Activated naive CD8-positive, alpha-beta T cell treated with anti-CD3 and anti-CD28 coated beads, Interleukin-2, amount 10 ng/mL, durations not matched to agents 7 days and 5 days (primary cell): ENCODE measurements around the gene AFF3. TPM values are rescaled to one million over a fixed set of nuclear protein-coding genes. Genes with fewer than 3 reads are reported as not detected.

Experiments used
- ATAC-seq: fragments of 150-1000 bp; cut with Tn5 transposase; one replicate; pipeline ENCODE4 v1.10.0; 2021; ENCODE audit warnings: low read depth, moderate library complexity
- POLR2A ChIA-PET: fragments of 350-600 bp; sonication (Branson Sonifier 250); formaldehyde crosslinking; loops from one replicate; lab custom pipeline; 2021; ENCODE audit warnings: antibody characterized with exemption; lab: Charles Lee
- DNase-seq: peaks from one replicate; pipeline ENCODE4 v3.0.0; 2021
- H3K27ac Mint-ChIP-seq: one replicate; pipeline ENCODE4 v1.8.0; 2022; ENCODE audit warnings: mild to moderate bottlenecking, mixed read lengths
- H3K27me3 Mint-ChIP-seq: one replicate; pipeline ENCODE4 v1.8.0; 2022; ENCODE audit warnings: mild to moderate bottlenecking, moderate library complexity, mixed read lengths
- H3K36me3 Mint-ChIP-seq: one replicate; pipeline ENCODE4 v1.8.0; 2021; ENCODE audit warnings: mild to moderate bottlenecking, mixed read lengths
- H3K4me1 Mint-ChIP-seq: one replicate; pipeline ENCODE4 v1.8.0; 2021; ENCODE audit warnings: mixed read lengths
- H3K4me3 Mint-ChIP-seq: one replicate; pipeline ENCODE4 v1.8.0; 2022; ENCODE audit warnings: mild to moderate bottlenecking, moderate library complexity, mixed read lengths
- H3K9me3 Mint-ChIP-seq: one replicate; pipeline ENCODE4 v1.8.0; 2021; ENCODE audit warnings: mixed read lengths
- total RNA-seq, 2 experiments: library from RNA; stranded (reverse); gene quantifications; one replicate each; pipeline ENCODE4 v1.2.3, GENCODE V29; 2021

Gene AFF3
- total RNA-seq, 2 experiments from 2014 or later = 1.8 to 2.2 TPM

GRCh38 chr2:100051253-100051652 lies 91.1 kb downstream of the AFF3 start:
- no peak for DNase-seq
- Mint-ChIP-seq H3K9me3 (no peaks in the 10 kb centered on the region), H3K36me3 (no peaks in the 10 kb centered on the region), H3K4me3 (no peak overlapping the region), H3K27me3 (peaks cover 17% of the 10 kb centered on the region), H3K27ac (no peak overlapping the region), H3K4me1 (no peaks in the 10 kb centered on the region)
- ATAC-seq = no peak
- POLR2A ChIA-PET = no interaction called here

GRCh38 chr2:100050685-100051084 lies 91.7 kb downstream of the AFF3 start:
- POLR2A ChIA-PET = no interaction called here
- DNase-seq (no peak), ATAC-seq (no peak)
- H3K27ac Mint-ChIP-seq = no peak overlapping the region
- no peaks in the 10 kb centered on the region for H3K36me3 Mint-ChIP-seq
- no peaks in the 10 kb centered on the region for H3K9me3 Mint-ChIP-seq
- no peaks in the 10 kb centered on the region for H3K4me1 Mint-ChIP-seq
- H3K27me3 Mint-ChIP-seq = peaks cover 17% of the 10 kb centered on the region
- no peak overlapping the region for H3K4me3 Mint-ChIP-seq

GRCh38 chr2:100046961-100047947 lies 95.1 kb downstream of the AFF3 start:
- no peaks in the 10 kb centered on the region for H3K9me3 Mint-ChIP-seq
- ATAC-seq (no peak), DNase-seq (no peak)
- H3K27me3 Mint-ChIP-seq = peaks cover 13% of the 10 kb centered on the region
- POLR2A ChIA-PET = no interaction called here
- no peaks in the 10 kb centered on the region for H3K4me1 Mint-ChIP-seq
- no peak overlapping the region for H3K4me3 Mint-ChIP-seq
- no peak overlapping the region for H3K27ac Mint-ChIP-seq
- no peaks in the 10 kb centered on the region for H3K36me3 Mint-ChIP-seq

GRCh38 chr2:100045000-100045399 lies 97.4 kb downstream of the AFF3 start:
- Mint-ChIP-seq H3K4me1 (no peaks in the 10 kb centered on the region), H3K27ac (no peak overlapping the region), H3K36me3 (no peaks in the 10 kb centered on the region), H3K9me3 (no peaks in the 10 kb centered on the region), H3K4me3 (no peak overlapping the region), H3K27me3 (peaks cover 4% of the 10 kb centered on the region)
- POLR2A ChIA-PET = no interaction called here
- ATAC-seq (no peak), DNase-seq (no peak)

- Mint-ChIP-seq H3K4me1 (no peaks in the 10 kb centered on the region), H3K36me3 (no peaks in the 10 kb centered on the region), H3K27me3 (peaks cover 2% of the 10 kb centered on the region), H3K9me3 (no peaks in the 10 kb centered on the region), H3K4me3 (no peak overlapping the region), H3K27ac (no peak overlapping the region)
- POLR2A ChIA-PET = no interaction called here
- ATAC-seq (no peak), DNase-seq (no peak)
Observed at GRCh38 chr2:100043891-100044255, 98.5 kb downstream of the AFF3 start.

- Mint-ChIP-seq H3K36me3 (no peaks in the 10 kb centered on the region), H3K4me1 (no peaks in the 10 kb centered on the region), H3K27ac (no peak overlapping the region), H3K27me3 (peaks cover 2% of the 10 kb centered on the region), H3K9me3 (no peaks in the 10 kb centered on the region), H3K4me3 (no peak overlapping the region)
- DNase-seq (no peak), ATAC-seq (no peak)
- POLR2A ChIA-PET = no interaction called here
Observed at GRCh38 chr2:100043081-100043890, 99.1 kb downstream of the AFF3 start.

GRCh38 chr2:100042562-100042961 lies 99.8 kb downstream of the AFF3 start:
- H3K27ac Mint-ChIP-seq = no peak overlapping the region

GRCh38 chr2:100041946-100042345 lies 100.4 kb downstream of the AFF3 start:
- Mint-ChIP-seq H3K27ac (no peak overlapping the region), H3K4me1 (no peaks in the 10 kb centered on the region)
- ATAC-seq = no peak

More at GRCh38 chr2:100042562-100042961, 99.8 kb downstream of the AFF3 start:
- POLR2A ChIA-PET = no interaction called here
- Mint-ChIP-seq H3K4me3 (no peak overlapping the region), H3K9me3 (no peaks in the 10 kb centered on the region), H3K27me3 (peaks cover 4% of the 10 kb centered on the region), H3K4me1 (no peaks in the 10 kb centered on the region), H3K36me3 (no peaks in the 10 kb centered on the region)
- ATAC-seq = no peak
- DNase-seq = no peak

GRCh38 chr2:100041385-100041784 lies 101.0 kb downstream of the AFF3 start:
- Mint-ChIP-seq H3K4me1 (no peaks in the 10 kb centered on the region), H3K9me3 (no peaks in the 10 kb centered on the region), H3K36me3 (no peaks in the 10 kb centered on the region), H3K4me3 (no peak overlapping the region), H3K27me3 (peaks cover 4% of the 10 kb centered on the region), H3K27ac (no peak overlapping the region)
- ATAC-seq = no peak
- POLR2A ChIA-PET = no interaction called here
- DNase-seq = no peak

More at GRCh38 chr2:100041946-100042345, 100.4 kb downstream of the AFF3 start:
- POLR2A ChIA-PET = no interaction called here
- Mint-ChIP-seq H3K9me3 (no peaks in the 10 kb centered on the region), H3K4me3 (no peak overlapping the region), H3K36me3 (no peaks in the 10 kb centered on the region), H3K27me3 (peaks cover 4% of the 10 kb centered on the region)
- no peak for DNase-seq

GRCh38 chr2:100040906-100041305 lies 101.5 kb downstream of the AFF3 start:
- POLR2A ChIA-PET = no interaction called here
- H3K36me3 Mint-ChIP-seq = no peaks in the 10 kb centered on the region
- DNase-seq (no peak), ATAC-seq (no peak)
- H3K4me1 Mint-ChIP-seq = no peaks in the 10 kb centered on the region
- H3K27ac Mint-ChIP-seq = no peak overlapping the region
- no peaks in the 10 kb centered on the region for H3K9me3 Mint-ChIP-seq
- peaks cover 6% of the 10 kb centered on the region for H3K27me3 Mint-ChIP-seq
- no peak overlapping the region for H3K4me3 Mint-ChIP-seq

GRCh38 chr2:100039291-100039980 lies 103.0 kb downstream of the AFF3 start:
- Mint-ChIP-seq H3K36me3 (no peaks in the 10 kb centered on the region), H3K9me3 (no peaks in the 10 kb centered on the region), H3K27me3 (peaks cover 6% of the 10 kb centered on the region), H3K4me1 (no peaks in the 10 kb centered on the region), H3K27ac (no peak overlapping the region), H3K4me3 (no peak overlapping the region)
- no peak for DNase-seq
- no peak for ATAC-seq
- POLR2A ChIA-PET = interaction anchor here (0.7 kb wide), 1 partner anchor 1788 kb away, joined by 3 read pairs; no protein-coding TSS in a partner anchor

GRCh38 chr2:100038011-100038410 lies 104.4 kb downstream of the AFF3 start:
- Mint-ChIP-seq H3K36me3 (no peaks in the 10 kb centered on the region), H3K9me3 (no peaks in the 10 kb centered on the region), H3K4me3 (no peak overlapping the region), H3K27ac (no peak overlapping the region), H3K4me1 (no peaks in the 10 kb centered on the region), H3K27me3 (peaks cover 6% of the 10 kb centered on the region)
- POLR2A ChIA-PET = no interaction called here
- ATAC-seq (no peak), DNase-seq (no peak)

GRCh38 chr2:100036793-100037192 lies 105.6 kb downstream of the AFF3 start:
- no peak overlapping the region for H3K4me3 Mint-ChIP-seq
- H3K27me3 Mint-ChIP-seq = peaks cover 5% of the 10 kb centered on the region
- H3K4me1 Mint-ChIP-seq = no peaks in the 10 kb centered on the region
- H3K9me3 Mint-ChIP-seq = no peaks in the 10 kb centered on the region
- no peak overlapping the region for H3K27ac Mint-ChIP-seq
- DNase-seq = no peak
- no peak for ATAC-seq
- no peaks in the 10 kb centered on the region for H3K36me3 Mint-ChIP-seq
- POLR2A ChIA-PET = no interaction called here
